ENCODE measurements around the gene CBR3.

DNA sequence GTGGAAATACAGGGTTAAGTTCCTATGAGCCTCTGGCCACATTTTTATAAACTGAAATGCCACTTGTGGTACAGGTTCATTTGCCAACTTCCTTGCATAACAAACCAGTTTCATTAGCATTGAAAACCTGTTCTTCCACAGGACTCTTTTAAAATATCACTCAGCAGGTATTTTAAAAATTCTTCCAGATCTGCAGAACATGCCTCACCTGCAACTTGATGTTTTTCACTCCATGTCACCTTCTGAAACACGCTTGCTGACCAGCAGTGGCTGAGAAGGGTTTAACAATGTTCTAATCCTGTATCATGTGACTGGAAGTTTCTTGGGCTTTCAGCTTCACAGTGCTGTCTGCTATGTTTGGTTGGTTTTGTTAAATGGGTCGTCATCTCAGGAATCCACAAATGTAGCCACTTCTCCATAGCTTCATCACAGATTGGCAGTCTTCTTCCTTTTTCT is 17.6 kb upstream of the CBR3 start:
- TF ChIP-seq TOX (CRISPR knock-in tag; IDR thresholded peaks at IDR 0.05; ENCODE audit: borderline replicate concordance): no peak
- no peak for TF ChIP-seq ZC3H10 (CRISPR knock-in tag; IDR thresholded peaks at IDR 0.05)
- no peak for TF ChIP-seq ZNF565 (CRISPR knock-in tag; conservative IDR thresholded peaks at IDR 0.05; ENCODE audit: low read depth)
- TF ChIP-seq, protein P1, sequence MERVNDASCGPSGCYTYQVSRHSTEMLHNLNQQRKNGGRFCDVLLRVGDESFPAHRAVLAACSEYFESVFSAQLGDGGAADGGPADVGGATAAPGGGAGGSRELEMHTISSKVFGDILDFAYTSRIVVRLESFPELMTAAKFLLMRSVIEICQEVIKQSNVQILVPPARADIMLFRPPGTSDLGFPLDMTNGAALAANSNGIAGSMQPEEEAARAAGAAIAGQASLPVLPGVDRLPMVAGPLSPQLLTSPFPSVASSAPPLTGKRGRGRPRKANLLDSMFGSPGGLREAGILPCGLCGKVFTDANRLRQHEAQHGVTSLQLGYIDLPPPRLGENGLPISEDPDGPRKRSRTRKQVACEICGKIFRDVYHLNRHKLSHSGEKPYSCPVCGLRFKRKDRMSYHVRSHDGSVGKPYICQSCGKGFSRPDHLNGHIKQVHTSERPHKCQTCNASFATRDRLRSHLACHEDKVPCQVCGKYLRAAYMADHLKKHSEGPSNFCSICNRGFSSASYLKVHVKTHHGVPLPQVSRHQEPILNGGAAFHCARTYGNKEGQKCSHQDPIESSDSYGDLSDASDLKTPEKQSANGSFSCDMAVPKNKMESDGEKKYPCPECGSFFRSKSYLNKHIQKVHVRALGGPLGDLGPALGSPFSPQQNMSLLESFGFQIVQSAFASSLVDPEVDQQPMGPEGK (CRISPR knock-in tag; IDR thresholded peaks at IDR 0.05; ENCODE audit: borderline replicate concordance): no peak
- TF ChIP-seq TCF4 (CRISPR knock-in tag; IDR thresholded peaks at IDR 0.05; ENCODE audit: borderline replicate concordance): no peak
- TF ChIP-seq, protein P2, sequence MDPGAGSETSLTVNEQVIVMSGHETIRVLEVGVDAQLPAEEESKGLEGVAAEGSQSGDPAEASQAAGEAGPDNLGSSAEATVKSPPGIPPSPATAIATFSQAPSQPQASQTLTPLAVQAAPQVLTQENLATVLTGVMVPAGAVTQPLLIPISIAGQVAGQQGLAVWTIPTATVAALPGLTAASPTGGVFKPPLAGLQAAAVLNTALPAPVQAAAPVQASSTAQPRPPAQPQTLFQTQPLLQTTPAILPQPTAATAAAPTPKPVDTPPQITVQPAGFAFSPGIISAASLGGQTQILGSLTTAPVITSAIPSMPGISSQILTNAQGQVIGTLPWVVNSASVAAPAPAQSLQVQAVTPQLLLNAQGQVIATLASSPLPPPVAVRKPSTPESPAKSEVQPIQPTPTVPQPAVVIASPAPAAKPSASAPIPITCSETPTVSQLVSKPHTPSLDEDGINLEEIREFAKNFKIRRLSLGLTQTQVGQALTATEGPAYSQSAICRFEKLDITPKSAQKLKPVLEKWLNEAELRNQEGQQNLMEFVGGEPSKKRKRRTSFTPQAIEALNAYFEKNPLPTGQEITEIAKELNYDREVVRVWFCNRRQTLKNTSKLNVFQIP (CRISPR knock-in tag; IDR thresholded peaks at IDR 0.05; ENCODE audit: borderline replicate concordance, low read depth): no peak

Data from SK-N-SH treated with all-trans-retinoic acid at 6 μM for 48 hours (cell line).